HG03066 (cell line): ENCODE data around the gene KCNJ1.

Source experiments
- ATAC-seq: cut with Tn5 transposase; IDR thresholded peaks from one replicate; pipeline ENCODE4 v1.9.1; 2021; ENCODE audit warnings: low read depth; ENCODE audit not compliant: unreplicated experiment

The KCNJ1 gene

DNA sequence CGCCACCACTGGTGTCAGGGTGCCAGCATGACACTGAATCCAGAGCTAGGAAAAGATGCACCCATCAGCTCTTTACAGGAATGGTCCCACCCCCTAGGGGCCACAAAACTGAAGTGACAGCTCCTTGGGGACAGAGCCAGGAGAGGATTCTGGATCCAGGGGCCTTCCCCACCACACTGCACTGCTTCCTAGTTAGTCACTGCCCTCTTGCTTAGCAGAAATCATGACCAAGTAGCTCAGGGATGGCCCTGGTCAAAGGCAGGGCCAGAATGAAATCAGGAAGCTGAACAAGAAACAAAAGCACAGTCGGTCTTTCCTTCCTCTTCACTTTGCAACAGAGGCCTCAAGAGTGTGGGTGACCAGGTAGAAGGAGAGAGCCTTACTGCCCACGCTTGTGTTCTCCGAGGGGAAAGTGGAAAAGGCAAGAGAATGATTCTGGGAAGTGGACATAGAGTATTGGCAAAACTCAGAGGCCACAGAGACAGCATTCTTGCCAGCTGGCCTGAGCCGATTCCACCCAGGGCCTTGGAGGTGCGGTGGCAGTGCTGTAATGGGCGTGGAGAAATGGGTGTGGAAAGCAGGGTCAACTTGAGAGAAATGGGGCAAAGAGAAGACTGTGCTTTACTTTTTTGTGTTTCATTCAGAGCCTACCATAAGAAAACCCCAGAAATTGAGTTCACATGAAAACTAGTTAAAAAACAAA lies 39.8 kb downstream of the KCNJ1 start:
- no peak for ATAC-seq

DNA sequence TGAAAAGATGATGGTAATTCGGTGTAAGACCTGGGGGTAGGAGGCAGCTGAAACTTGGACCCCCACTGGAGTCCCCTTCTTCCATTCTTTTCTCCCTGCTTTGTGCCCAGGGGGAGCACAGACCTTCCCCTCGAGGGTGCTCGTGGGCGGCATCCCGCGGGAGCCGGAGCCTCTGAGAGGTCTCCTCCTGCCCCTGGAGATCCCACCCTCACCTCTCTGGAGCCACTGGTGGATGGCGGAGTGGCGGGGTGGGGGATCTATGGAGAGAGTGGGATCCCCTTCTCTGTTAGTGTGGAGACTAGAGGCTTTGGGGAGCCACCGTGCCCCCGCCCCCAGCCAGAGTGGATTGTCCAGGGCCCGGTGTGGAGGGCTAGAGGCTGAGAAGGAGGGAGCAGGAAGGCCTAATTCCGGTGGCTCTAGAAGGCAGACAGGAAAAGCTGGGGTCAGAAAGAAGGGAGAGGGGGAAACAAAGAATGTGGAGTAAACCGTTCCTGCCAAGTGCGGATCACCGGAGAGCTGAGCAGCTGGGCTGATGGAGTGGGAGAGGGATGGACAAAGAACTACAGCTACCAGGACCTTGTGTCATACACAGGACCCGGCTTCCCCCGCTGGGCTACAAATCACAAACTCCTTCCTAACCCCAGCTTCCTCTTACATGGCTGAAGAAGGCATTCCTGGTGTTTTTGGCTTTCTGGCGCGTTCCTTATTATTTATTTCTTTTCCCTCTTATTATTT lies 41.9 kb downstream of the KCNJ1 start:
- no peak for ATAC-seq

DNA sequence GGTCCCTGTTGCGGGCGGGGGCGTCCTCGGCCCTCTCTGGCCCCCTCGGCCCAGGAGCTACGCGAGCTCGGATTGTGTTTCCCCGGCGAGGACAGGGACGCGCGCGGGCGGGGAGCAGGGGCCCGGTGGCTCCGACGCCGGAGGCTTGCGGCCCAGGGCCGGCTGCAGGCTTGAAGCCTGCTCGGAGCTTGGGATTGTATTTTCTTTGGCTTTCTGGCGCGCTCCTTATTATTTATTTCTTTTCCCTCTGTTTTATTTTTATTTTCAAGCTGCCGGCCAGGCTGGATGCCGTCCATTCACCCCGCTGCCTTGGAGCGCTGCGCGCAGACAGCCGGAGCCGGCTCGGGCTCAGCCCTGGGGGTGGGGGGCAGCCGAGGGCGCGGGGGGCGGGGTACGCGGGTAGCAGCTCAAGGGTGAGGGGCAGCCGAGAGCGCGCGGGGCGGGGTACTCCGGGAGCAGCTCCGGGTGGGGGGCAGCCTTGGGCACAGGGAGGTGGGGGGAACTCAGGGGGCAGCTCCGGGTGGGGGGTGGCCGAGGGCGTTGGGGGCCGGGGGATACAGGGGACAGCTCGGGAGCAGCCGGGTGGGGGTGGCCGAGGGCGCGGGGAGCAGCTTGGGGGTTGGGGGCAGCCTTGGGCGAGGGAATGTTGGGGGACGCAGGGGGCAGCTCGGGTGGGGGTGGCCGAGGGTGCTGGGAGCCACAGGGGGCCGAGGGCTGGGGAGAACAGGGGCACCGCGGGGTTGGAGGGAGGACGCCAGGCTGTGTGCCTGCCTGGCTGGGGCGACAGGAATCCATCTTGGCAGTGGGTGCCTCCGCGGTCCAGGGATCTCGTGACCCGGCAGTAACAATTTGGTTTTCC lies 42.7 kb downstream of the KCNJ1 start:
- ATAC-seq: no peak

DNA sequence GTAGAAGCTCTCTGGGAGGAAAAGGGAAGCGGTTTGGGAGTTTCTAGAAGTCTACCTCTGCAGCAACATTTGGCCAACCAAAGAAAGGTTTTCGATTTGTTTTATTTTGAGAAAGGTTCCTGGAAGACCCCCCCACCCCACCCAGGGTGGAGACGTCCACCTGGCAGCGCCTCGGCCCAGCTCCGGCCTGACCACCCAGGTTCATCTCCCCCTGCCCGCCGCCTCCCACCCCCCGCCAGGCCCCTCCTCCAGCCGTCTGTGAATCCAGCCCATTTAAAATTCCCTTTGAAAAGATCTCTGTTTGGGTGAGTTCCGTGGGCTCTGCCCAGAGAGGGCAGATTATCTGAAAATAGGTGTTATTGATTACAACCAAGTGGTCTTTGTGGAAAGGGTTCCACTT lies 43.3 kb downstream of the KCNJ1 start:
- ATAC-seq: no peak

DNA sequence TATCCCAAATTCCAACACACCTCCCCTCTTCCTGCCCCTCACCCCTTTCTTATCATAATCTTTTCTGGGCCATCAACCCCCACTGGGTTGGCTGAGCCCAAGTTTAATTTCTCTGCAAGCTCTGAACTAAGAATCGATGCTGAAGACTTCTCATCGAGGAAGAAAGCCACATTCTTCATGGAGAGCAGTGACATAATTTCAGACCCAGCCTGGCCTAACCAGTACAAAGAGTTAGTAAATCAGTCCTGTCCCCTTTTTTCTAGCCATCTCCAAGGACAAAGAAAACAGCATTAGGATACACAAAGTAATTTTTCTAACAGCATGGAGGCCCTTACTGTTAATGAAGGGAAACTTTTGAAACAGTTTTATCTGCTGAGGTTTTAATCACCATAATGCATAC lies 45.0 kb downstream of the KCNJ1 start:
- no peak for ATAC-seq

DNA sequence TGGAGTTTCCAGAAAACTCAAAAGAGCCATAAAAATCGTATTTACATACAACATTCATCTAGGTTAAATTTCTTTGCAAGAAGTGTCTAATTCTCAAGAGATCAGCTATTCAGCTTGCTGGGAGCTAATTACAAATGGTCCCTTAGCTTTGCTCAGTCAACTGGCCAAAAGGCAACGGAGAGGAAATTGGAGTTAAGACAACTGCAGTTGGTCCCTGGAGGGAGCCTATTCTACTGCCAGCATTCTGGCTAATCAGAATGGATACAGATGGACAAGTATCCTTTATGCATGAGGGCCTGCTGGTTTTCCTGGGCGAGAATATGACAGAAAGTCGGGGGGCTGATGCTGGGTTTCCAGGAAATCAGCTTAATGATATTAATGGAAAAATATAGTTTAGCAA lies 45.5 kb downstream of the KCNJ1 start:
- ATAC-seq: no peak

DNA sequence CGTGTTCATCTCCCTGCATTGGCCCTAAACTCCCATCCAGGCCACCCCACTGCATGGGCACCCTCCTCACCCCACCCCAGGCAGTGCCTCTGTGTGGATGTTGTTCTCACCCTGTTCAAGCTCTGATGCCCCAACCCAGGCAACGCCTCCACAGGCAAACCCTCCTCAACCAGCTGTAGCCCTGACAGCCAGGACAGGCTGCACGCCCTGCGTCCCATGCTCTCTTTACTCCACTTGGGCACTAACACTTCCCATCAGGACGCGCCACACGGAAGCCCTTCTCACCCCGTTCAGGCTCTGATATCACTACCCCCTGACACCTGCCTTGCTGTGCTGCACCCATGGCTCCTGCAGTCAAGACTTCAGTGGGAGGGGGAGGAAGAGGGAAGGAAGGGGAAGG lies 47.9 kb downstream of the KCNJ1 start:
- ATAC-seq: no peak

DNA sequence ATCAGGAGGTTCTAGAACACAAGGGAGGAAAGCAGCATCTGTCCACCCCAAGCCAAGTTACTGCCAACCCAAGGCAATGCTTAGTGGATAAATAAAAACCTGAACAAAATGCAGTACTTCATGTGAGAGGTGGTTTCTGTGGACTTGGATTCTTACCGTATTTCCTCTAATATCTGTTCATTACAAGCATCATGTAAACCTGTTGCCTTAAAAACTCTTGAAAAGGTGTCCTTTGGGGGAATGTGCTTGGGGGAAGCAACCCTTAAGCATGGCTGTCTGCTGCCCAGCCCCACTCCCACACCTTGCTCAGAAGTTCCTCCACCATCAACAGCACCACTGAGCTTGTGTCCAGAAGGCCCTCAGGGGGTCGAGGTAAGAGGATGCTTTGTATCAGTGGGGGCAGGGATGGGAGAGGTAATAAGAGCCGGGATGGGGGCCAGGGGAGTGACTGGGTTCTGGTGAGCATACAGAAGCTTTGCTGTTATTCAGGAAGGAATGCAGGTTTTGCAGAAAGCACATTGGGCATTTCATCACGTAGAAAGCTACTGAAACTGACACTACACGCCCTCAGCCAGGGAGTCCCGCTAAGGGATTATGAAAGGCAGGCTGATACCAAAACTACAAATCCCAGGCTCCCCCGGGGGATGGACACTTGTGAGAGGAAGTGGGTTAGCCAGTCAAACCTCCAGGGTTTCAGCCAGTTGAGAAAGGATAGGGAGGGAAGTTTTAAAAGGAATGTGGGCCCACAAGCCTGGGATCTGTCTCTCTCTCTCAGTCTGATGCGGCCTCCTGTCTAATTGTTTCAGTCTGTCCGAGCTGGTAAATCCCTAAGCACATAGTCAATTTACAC lies 52.0 kb downstream of the KCNJ1 start:
- no peak for ATAC-seq

DNA sequence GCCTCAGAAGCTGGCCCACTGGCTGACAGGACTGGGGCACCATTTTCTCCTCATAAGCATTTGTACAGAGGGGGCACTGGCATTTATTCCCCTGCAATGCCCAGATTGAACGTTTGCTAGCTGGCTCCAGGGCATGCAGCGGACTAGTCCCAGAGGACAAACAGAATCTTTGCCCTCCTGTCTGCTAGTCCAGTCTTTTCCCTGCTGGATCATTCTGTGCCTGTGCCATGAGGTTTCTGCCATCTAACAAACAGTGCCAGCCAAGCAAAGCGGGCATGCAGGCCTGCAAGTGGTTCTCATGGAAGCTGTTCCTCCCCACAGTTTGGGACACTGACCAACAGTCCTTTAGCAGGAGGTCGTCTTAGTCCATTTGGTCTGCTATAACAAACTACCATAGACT lies 53.4 kb downstream of the KCNJ1 start:
- no peak for ATAC-seq

DNA sequence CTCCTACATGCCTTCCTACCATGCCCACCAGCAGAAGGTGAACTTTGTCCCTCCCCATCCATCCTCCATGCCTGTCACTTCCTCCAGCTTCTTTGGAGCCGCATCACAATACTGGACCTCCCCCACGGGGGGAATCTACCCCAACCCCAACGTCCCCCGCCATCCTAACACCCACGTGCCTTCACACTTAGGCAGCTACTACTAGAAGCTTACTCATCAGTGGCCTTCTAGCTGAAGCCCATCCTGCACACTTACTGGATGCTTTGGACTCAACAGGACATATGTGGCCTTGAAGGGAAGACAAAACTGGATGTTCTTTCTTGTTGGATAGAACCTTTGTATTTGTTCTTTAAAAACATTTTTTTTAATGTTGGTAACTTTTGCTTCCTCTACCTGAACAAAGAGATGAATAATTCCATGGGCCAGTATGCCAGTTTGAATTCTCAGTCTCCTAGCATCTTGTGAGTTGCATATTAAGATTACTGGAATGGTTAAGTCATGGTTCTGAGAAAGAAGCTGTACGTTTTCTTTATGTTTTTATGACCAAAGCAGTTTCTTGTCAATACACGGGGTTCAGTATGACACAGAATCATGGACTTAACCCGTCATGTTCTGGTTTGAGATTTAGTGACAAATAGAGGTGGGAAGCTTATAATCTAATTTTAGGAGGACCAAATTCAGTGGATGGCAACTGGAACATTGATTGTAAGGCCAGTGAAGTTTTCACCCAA lies 56.1 kb downstream of the KCNJ1 start:
- ATAC-seq: no peak

DNA sequence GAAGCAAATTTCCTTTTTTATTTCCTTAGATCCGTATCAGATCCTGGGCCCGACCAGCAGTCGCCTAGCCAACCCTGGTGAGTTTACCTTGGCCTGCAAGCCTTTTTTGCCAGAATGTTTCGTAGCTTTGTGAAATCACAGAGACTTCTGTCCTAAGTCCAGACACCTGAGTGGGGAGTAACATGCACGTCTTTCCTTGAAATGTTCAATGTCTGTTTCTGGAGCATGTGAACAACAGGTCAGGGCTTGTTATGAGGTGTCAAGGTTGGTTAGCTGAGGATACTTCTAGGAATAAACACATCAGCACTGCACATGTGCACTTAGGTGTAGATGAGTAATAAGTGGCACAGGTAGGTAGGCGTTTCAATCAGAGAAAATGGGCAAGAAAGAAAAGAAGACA lies 58.0 kb downstream of the KCNJ1 start:
- ATAC-seq: no peak

DNA sequence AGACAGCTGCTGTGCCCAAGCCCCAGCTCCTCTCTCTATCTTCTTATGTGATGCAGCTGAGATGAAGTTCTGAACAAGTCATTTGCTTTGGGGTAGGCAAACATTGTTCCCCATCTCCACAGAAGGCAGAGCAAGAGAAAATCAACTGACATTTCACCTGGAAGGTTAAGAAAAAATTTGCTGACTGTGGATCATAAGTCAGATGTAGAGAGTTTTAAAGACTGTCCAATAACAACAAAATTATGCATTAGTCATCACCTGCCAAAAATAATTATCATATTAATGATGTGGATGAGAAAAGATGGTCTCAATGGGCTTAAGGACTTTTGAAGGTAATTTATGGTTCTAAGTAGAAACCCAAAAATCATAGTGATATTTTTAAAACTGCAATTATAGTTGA lies 59.2 kb downstream of the KCNJ1 start:
- no peak for ATAC-seq

DNA sequence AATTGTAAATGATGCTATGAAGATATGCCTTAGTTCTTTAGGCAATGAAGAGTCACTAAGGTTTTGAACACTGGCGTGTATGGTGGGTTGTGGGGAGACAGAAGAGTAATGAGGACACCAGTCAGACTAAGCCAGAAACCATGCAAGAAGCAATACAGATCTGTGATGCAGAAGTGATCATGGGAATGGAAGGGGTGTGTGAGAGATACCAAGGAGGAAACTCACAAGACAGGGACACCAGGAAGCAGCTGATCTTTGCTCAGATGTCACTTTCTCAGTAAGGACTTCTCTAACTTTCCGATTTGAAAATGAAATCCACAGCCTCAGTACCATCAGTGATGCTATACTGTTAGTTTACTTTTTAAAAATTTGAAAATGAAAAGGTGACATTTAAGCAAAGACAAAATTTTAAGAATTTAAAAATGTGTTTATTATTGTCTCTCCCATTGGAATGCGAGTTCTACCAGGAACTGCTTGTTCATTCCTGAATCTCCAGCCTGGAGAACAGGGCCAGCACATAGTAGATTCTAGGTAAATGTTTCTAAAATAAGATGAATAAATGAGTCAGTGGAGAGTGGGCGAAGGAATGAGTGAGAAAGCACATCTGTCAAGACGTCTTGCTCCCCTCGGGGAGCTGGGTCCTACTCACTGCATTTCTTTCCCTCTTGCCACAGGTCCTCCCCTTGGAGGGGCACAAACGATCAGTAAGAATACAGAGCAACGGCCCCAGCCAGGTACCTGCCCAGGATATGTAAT lies 60.4 kb downstream of the KCNJ1 start:
- no peak for ATAC-seq

DNA sequence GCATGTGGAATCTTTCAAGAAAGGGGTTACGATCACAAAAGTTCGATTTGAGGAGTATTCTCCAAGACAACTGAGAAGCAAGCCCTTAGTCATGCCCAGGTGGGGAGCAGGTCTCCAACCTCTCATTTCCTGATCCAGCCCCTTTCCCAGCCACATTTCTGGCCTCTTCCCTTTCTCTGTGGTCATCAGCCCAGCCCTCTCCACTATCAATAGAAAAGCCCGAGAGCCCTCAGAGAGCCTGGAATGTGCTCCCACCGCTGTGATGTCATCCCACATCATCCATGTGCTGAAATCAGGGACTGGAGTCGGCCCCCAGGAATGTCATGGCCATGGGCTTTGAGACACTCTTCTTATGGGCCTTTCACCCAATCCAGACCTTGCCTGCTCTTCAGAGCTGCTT lies 62.6 kb downstream of the KCNJ1 start:
- no peak for ATAC-seq

DNA sequence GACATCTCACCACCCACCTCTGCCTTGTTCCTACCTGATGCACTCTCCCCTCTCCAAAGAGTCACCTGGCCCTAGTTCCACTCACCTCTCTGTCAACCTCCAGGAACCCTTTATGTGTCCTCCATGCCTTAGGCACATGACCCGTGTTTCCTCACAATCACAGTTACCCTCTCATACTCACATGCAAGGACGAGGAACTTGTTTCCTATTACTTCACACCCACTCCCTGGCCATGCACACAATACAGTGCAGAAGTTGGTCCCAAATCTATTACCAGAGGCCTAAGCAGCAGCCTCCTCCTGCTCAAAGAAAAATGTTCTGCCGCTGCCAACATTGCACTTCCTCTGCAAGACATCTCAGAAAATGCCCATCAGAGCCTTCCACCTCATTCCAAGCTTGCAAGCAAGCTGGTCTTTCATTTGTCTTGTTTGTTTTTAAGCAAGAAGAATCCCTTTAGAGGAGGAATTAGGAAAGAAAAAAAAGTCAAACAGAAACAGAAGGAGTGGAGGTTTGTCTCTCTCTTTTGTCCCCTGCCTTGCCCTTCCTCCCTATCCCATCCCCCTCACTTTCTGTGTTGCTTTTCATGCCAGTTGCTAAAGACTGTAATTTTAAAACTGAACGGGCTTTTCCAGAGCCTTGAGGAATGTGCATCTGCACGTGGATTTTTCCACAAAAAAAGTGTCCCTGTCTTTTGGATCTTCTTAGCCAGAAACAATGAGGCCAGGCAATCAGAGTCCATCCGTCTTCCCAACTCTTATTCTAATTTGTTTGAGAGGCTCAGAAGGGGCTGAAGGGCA lies 63.4 kb downstream of the KCNJ1 start:
- no peak for ATAC-seq

DNA sequence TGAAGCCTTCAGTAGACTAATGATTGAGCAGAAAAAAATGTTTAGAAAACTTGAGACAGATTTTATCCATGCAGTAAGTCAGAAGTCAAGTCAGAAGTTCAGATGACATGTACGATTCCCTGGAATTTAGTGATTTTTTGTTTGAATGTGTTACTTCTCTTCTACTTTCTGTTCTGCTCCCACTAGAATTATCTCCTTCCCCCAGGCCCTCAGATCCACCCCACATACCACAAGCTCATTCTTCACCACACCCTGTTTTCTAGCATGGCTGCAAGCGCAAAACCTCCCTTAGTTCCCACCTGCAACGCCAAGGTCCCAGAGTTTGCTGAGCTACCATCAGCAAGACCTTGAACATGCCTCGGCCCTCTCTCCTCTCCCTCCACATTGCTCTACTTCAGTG lies 64.1 kb downstream of the KCNJ1 start:
- ATAC-seq: no peak

DNA sequence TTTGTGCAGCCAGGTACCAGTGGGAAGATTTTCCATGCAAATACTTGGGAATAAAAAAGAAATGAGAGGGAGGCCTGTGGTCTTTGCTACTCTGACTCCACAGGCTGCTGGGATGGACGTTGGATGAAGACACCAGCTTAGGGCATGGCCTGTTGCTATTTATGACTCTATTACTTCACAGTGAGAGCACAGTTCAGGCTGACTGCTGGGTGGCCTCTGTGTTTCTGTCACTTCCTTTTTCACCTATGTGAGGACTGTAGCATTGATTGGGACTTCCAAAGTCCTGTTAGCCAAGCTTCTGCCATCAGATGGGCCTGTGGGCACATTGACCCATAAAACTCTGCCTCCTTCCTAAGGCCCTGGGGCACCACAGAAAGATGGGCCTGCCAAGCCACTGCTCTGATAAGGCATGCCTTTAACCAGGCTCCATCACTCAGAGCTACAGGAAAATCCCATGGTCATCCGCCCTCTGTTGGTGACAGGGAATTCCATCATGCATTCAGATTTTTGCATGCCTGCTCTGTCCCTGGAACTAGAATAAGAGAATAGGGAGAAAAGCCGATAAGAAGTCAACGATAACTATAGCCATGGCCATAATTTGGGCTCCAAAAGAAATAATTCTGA lies 64.6 kb downstream of the KCNJ1 start:
- ATAC-seq: no peak

DNA sequence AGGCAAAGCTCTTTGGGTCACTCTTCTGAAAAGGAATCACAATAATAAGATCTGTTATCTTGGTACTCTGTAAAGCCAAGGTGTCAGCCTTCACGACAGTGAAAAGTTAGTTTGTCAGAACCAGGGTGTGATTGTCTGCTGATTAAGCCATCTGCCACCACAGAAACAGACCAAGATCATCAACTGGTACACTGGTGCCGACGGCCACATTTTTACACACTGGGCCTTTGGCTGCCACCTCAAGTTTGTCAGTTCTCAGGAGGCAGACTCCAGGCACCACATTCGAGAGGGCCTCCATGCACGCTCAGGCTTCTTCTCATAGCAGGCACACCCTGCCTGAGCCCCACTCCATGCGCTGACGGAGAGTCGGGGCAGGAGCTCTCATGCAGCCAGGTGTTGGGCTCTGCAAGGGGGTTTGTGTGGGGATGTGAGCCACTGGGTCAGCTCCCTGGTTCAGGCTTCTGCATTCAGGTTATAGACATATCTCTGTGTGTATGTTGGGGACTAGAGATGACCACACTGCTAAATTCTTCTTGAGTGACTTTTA lies 66.2 kb downstream of the KCNJ1 start:
- ATAC-seq: no peak
